ENCODE data around the gene KDM5A. TPM values are rescaled to one million over a fixed set of nuclear protein-coding genes. Genes with fewer than 3 reads are reported as not detected.

The KDM5A gene
- total and polyA plus RNA-seq, 11 donors: 4.7 to 55.6 (median 31.2) TPM

GRCh38 chr12:414859-415258, 25.7 kb upstream of the KDM5A start:
- H3K36me3 ChIP-seq: peaks cover 0 to 73% (median 55%) of the 10 kb centered on the region in 9 donors
- 83 to 98% (median 92%) methylated on average over 2 of the region's 2 CpGs for WGBS, 4 donors
- intact Hi-C loops (cut with DNase I): no loop called here
- no peaks in the 10 kb centered on the region for H3K4me1 ChIP-seq
- ATAC-seq: no peak
- H3K9me3 ChIP-seq: no peaks in the 10 kb centered on the region
- DNase-seq: no peak
- H3K27me3 ChIP-seq: no peaks in the 10 kb centered on the region
- TF ChIP-seq POLR2A (IDR thresholded peaks at IDR 0.05) (no peak), CTCF (IDR thresholded peaks at IDR 0.05) (no peak)
- no peak overlapping the region for H3K27ac ChIP-seq
- H3K4me3 ChIP-seq: no peak overlapping the region

- intact Hi-C loops (cut with DNase I): no loop called here
- Histone ChIP-seq H3K27me3 (no peaks in the 10 kb centered on the region), H3K4me1 (peaks cover 0 to 17% (median 8%) of the 10 kb centered on the region in 12 donors), H3K36me3 (peaks cover 0 to 3% (median 0%) of the 10 kb centered on the region in 9 donors), H3K27ac (peak overlapping the region in 9 of 12 donors; percentile 30 to 82 (median 74)), H3K4me3 (peak overlapping the region; percentile 59 to 83 (median 70)), H3K9me3 (no peaks in the 10 kb centered on the region)
- no peak for ATAC-seq
- no peak for DNase-seq
- WGBS, 4 donors: 0 to 1% (median 0%) methylated on average over 8 of the region's 8 CpGs
- no peak for TF ChIP-seq POLR2A (IDR thresholded peaks at IDR 0.05)
- no peak for TF ChIP-seq CTCF (IDR thresholded peaks at IDR 0.05)
Observed at GRCh38 chr12:402029-402389, 12.9 kb upstream of the KDM5A start.

- Histone ChIP-seq H3K36me3 (peaks cover 0 to 3% (median 0%) of the 10 kb centered on the region in 9 donors), H3K27ac (peak within 1 kb of the TSS in 11 of 12 donors; percentile 11 to 82 (median 67)), H3K4me3 (peak within 1 kb of the TSS; percentile 59 to 83 (median 70)), H3K27me3 (no peaks in the 10 kb centered on the region), H3K4me1 (peaks cover 0 to 17% (median 8%) of the 10 kb centered on the region in 12 donors), H3K9me3 (no peaks in the 10 kb centered on the region)
- intact Hi-C loops (cut with DNase I): no loop called here
- TF ChIP-seq POLR2A (IDR thresholded peaks at IDR 0.05) (peak in 1 of 2 donors; percentile 39), CTCF (IDR thresholded peaks at IDR 0.05) (peak in 7 of 12 donors; percentile 8 to 62 (median 42))
- WGBS, 4 donors: 0 to 1% (median 0%) methylated on average over 40 to 45 of the region's 45 CpGs
- ATAC-seq: peak; percentile 99 to 100 (median 100)
- DNase-seq: peak; percentile 90 to 93 (median 91)
Observed at GRCh38 chr12:401235-402028, 12.3 kb upstream of the KDM5A start, which contains the start of gene CCDC77. CCDC77 (plus strand) TSS chr12:401644; CDS start chr12:409384, 7,740 bp downstream.

- peaks cover 0 to 17% (median 8%) of the 10 kb centered on the region in 12 donors for H3K4me1 ChIP-seq
- no peak for ATAC-seq
- intact Hi-C loops (cut with DNase I): no loop called here
- H3K27ac ChIP-seq: peak overlapping the region in 7 of 12 donors; percentile 11 to 82 (median 75)
- no peak for TF ChIP-seq POLR2A (IDR thresholded peaks at IDR 0.05)
- TF ChIP-seq CTCF (IDR thresholded peaks at IDR 0.05): no peak
- H3K9me3 ChIP-seq: no peaks in the 10 kb centered on the region
- H3K4me3 ChIP-seq: peak overlapping the region; percentile 5 to 83 (median 70)
- H3K27me3 ChIP-seq: no peaks in the 10 kb centered on the region
- no peak for DNase-seq
- 57 to 63% (median 60%) methylated on average over 8 of the region's 8 CpGs for WGBS, 4 donors
- no peaks in the 10 kb centered on the region for H3K36me3 ChIP-seq
Observed at GRCh38 chr12:400828-401227, 11.7 kb upstream of the KDM5A start.

All from heart left ventricle (tissue), 16 donors.